PC-9 (cell line): Measurements from ENCODE around the gene ZNF12. TPM values are rescaled to one million over a fixed set of nuclear protein-coding genes. Genes with fewer than 3 reads are reported as not detected.

Source experiments
- BruUV-seq: library from RNA; stranded (reverse); fragments of 400-500 nt; replicated peaks from 2 replicates; lab custom pipeline; 2021; lab: Mats Ljungman, UMichigan
- CTCF ChIA-PET: fragments of 300-600 bp; sonication (Branson Sonifier 250); formaldehyde crosslinking; loops from one replicate; lab custom pipeline; 2022; ENCODE audit warnings: antibody characterized with exemption; lab: Charles Lee
- POLR2A ChIA-PET: fragments of 300-600 bp; sonication (Branson Sonifier 250); formaldehyde crosslinking; loops from one replicate; lab custom pipeline; 2022; ENCODE audit warnings: antibody characterized with exemption; ENCODE audit not compliant: unreplicated experiment; lab: Charles Lee
- DNase-seq, 2 experiments: peaks; one replicate each; pipeline versions ENCODE4 v3.0.0 to v3.0.0-alpha.2; 2015 to 2022; ENCODE audit warnings: mixed read lengths in 1 of 2
- H2AFZ ChIP-seq: fragments of 200-600 bp; sonication (generic); 2 replicates; pipeline ENCODE4 v1.8.1; 2017; ENCODE audit warnings: antibody characterized with exemption
- H3F3A ChIP-seq: fragments of 200-600 bp; sonication (generic); 2 replicates; pipeline ENCODE4 v1.8.1; 2017; ENCODE audit warnings: antibody characterized with exemption, mild to moderate bottlenecking, low read depth; ENCODE audit not compliant: insufficient read depth
- H3K27ac ChIP-seq: fragments of 200-600 bp; sonication (generic); 2 replicates; pipeline ENCODE4 v1.6.1; 2016; ENCODE audit warnings: mixed run types
- H3K27me3 ChIP-seq: fragments of 200-600 bp; sonication (generic); 2 replicates; pipeline ENCODE4 v1.6.1; 2016; ENCODE audit warnings: low read depth, mixed run types; ENCODE audit not compliant: insufficient read depth
- H3K36me3 ChIP-seq: fragments of 200-600 bp; sonication (generic); 2 replicates; pipeline ENCODE4 v1.6.1; 2016; ENCODE audit warnings: low read depth, mixed run types
- H3K4me1 ChIP-seq: fragments of 200-600 bp; sonication (generic); replicated peaks from 2 replicates; pipeline ENCODE4 v1.6.1; 2016; ENCODE audit warnings: mixed run types; ENCODE audit not compliant: insufficient read depth
- H3K4me2 ChIP-seq: fragments of 200-600 bp; sonication (generic); 2 replicates; pipeline ENCODE4 v1.6.1; 2017; ENCODE audit warnings: mixed run types
- H3K4me3 ChIP-seq: fragments of 200-600 bp; sonication (generic); 2 replicates; pipeline ENCODE4 v1.6.1; 2016; ENCODE audit warnings: mixed run types
- H3K79me2 ChIP-seq: fragments of 200-600 bp; sonication (generic); 2 replicates; pipeline ENCODE4 v1.6.1; 2017; ENCODE audit warnings: low read depth, mixed run types
- H3K9me2 ChIP-seq: fragments of 200-600 bp; sonication (generic); 2 replicates; pipeline ENCODE4 v1.8.1; 2017; ENCODE audit warnings: mild to moderate bottlenecking; ENCODE audit not compliant: insufficient read depth
- H3K9me3 ChIP-seq: fragments of 200-600 bp; sonication (generic); 2 replicates; pipeline ENCODE4 v1.8.1; 2016; ENCODE audit warnings: low read depth; ENCODE audit not compliant: insufficient read depth
- H4K20me1 ChIP-seq: fragments of 200-600 bp; sonication (generic); 2 replicates; pipeline ENCODE4 v1.8.1; 2017; ENCODE audit not compliant: insufficient read depth
- CTCF ChIP-seq: fragments of 200-600 bp; sonication (generic); conservative IDR thresholded peaks from 2 replicates; pipeline ENCODE4 v1.6.1; 2017; ENCODE audit warnings: mixed run types, antibody characterized with exemption, mild to moderate bottlenecking, moderate library complexity
- EZH2 ChIP-seq: fragments of 200-600 bp; sonication (generic); IDR thresholded peaks from 2 replicates; pipeline ENCODE4 v1.8.0; 2017; ENCODE audit warnings: antibody characterized with exemption, low read depth
- intact Hi-C: fragments of 100-400 bp; cut with micrococcal nuclease; formaldehyde crosslinking; loops from one replicate; pipeline ENCODE4 v1.10.0; 2022; ENCODE audit not compliant: unreplicated experiment
- total RNA-seq: library from RNA; stranded (reverse); gene quantifications from 2 replicates; pipeline ENCODE4 v1.2.3, GENCODE V29; 2021

The ZNF12 gene
- total RNA-seq, 1 experiment from 2014 or later: 25.2 TPM

GRCh38 chr7:6700793-6701192 is 6.0 kb downstream of the ZNF12 start:
- Histone ChIP-seq H2AFZ (no peak overlapping the region), H3K9me3 (peaks cover 81% of the 10 kb centered on the region), H3K36me3 (peaks cover 83% of the 10 kb centered on the region), H3K4me3 (no peak overlapping the region), H3F3A (peaks cover 5% of the 10 kb centered on the region; the same call in 1 of the 2 replicates), H3K79me2 (peaks cover 69% of the 10 kb centered on the region), H3K27me3 (no peaks in the 10 kb centered on the region), H3K27ac (no peak overlapping the region), H3K9me2 (no peaks in the 10 kb centered on the region), H3K4me1 (no peaks in the 10 kb centered on the region), H3K4me2 (no peak overlapping the region), H4K20me1 (no peaks in the 10 kb centered on the region; the same call in 1 of the 2 replicates)
- CTCF ChIA-PET: no interaction called here
- POLR2A ChIA-PET: no interaction called here
- no peak for TF ChIP-seq CTCF
- no peak for TF ChIP-seq EZH2
- no TSS peak for BruUV-seq
- intact Hi-C loops: no loop called here
- no peak for DNase-seq

- POLR2A ChIA-PET: no interaction called here
- Histone ChIP-seq H3K4me1 (no peaks in the 10 kb centered on the region), H3K27me3 (no peaks in the 10 kb centered on the region), H3K9me2 (no peaks in the 10 kb centered on the region), H2AFZ (no peak overlapping the region), H3K4me2 (no peak overlapping the region), H3K27ac (no peak overlapping the region), H3F3A (peaks cover 38% of the 10 kb centered on the region; the same call in 1 of the 2 replicates), H3K9me3 (peaks cover 99% of the 10 kb centered on the region), H4K20me1 (no peaks in the 10 kb centered on the region), H3K36me3 (peaks cover 100% of the 10 kb centered on the region), H3K79me2 (no peaks in the 10 kb centered on the region), H3K4me3 (peak overlapping the region; percentile 6; the same call in 1 of the 2 replicates)
- peak; percentile 6 to 50 for DNase-seq
- no TSS peak for BruUV-seq
- CTCF ChIA-PET: no interaction called here
- intact Hi-C loops: no loop called here
- TF ChIP-seq CTCF (no peak), EZH2 (no peak)
These were observed 15.1 kb downstream of the ZNF12 start for GRCh38 chr7:6691609-6692106.

- Histone ChIP-seq H3K27me3 (no peaks in the 10 kb centered on the region), H3K4me2 (no peak overlapping the region), H3K9me3 (peaks cover 99% of the 10 kb centered on the region), H3K4me3 (peak overlapping the region; percentile 6), H3K36me3 (peaks cover 100% of the 10 kb centered on the region), H4K20me1 (no peaks in the 10 kb centered on the region), H3K9me2 (no peaks in the 10 kb centered on the region), H3K79me2 (no peaks in the 10 kb centered on the region), H3K4me1 (no peaks in the 10 kb centered on the region), H3F3A (peaks cover 38% of the 10 kb centered on the region; the same call in 1 of the 2 replicates), H3K27ac (no peak overlapping the region), H2AFZ (no peak overlapping the region)
- POLR2A ChIA-PET: no interaction called here
- intact Hi-C loops: no loop called here
- TF ChIP-seq CTCF (no peak), EZH2 (no peak)
- CTCF ChIA-PET: no interaction called here
- BruUV-seq: no TSS peak
- DNase-seq: no peak
These were observed 15.6 kb downstream of the ZNF12 start for GRCh38 chr7:6691103-6691502.
